Measurements from ENCODE around the gene NDUFAF2. TPM values are rescaled to one million over a fixed set of nuclear protein-coding genes. Genes with fewer than 3 reads are reported as not detected.

Gene NDUFAF2
- total and polyA plus RNA-seq, 4 donors = 12.2 to 68.8 (median 29.8) TPM

DNA sequence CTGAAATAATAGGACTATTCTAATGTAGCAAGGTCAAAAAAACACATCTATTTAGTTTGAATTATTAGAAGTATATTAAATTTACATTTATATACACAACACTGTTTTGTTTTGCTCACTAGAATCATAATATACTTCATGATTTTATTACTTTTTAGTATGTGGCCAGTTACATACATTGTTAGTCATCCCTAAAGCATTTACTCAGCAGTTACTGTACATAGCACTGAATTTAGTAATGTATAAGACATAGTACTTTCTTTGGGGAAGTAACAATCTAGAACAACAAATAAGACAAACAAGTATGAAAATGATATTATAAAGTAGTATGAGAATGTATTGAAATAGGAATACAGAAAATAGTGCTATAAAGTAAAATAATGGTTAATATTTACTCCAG is 28.4 kb upstream of the NDUFAF2 start:
- TF ChIP-seq, protein P1, sequence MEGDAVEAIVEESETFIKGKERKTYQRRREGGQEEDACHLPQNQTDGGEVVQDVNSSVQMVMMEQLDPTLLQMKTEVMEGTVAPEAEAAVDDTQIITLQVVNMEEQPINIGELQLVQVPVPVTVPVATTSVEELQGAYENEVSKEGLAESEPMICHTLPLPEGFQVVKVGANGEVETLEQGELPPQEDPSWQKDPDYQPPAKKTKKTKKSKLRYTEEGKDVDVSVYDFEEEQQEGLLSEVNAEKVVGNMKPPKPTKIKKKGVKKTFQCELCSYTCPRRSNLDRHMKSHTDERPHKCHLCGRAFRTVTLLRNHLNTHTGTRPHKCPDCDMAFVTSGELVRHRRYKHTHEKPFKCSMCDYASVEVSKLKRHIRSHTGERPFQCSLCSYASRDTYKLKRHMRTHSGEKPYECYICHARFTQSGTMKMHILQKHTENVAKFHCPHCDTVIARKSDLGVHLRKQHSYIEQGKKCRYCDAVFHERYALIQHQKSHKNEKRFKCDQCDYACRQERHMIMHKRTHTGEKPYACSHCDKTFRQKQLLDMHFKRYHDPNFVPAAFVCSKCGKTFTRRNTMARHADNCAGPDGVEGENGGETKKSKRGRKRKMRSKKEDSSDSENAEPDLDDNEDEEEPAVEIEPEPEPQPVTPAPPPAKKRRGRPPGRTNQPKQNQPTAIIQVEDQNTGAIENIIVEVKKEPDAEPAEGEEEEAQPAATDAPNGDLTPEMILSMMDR (IDR thresholded peaks at IDR 0.05; ENCODE audit: control extremely low read depth, extremely low read depth) = no peak

DNA sequence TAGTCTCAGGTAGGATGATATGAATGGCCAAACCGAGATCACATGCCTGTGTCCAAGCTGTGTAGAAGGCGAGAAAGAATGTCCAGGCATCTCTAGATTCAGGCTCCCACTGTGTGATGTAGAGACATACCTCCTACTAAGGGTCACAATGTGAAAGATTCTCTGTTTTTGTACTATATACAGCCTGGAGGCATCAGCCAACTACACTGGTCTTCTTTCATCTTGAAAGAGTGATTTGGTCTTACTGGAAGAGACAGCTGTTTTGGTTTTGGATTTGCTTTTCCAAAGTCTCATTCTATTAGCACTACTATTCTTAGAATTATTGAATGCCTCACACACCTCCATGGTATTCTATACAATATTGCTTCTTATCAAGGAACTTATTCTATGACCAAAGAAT is 26.5 kb upstream of the NDUFAF2 start:
- ATAC-seq (ENCODE audit: insufficient read depth, low FRiP score) = no peak

More for the DNA sequence above, 28.4 kb upstream of the NDUFAF2 start:
- ATAC-seq (ENCODE audit: insufficient read depth, low FRiP score) (no peak), DNase-seq (no peak)
- Histone ChIP-seq H3K9me3 (ENCODE audit: control insufficient read depth in 4 of 4, insufficient read depth in 3 of 4, low read length in 3 of 4) (no peaks in the 10 kb centered on the region), H3K27me3 (ENCODE audit: control insufficient read depth in 3 of 3, insufficient read depth in 3 of 3, low read length in 2 of 3) (no peaks in the 10 kb centered on the region), H3K9ac (ENCODE audit: insufficient read depth in 1 of 2, low read length in 2 of 2) (no peak overlapping the region), H3K4me1 (ENCODE audit: control insufficient read depth in 5 of 5, insufficient read depth in 5 of 5, low read length in 5 of 5) (no peaks in the 10 kb centered on the region), H3K4me3 (no peak overlapping the region), H3K36me3 (ENCODE audit: control insufficient read depth in 4 of 4, insufficient read depth in 4 of 4, low read length in 4 of 4) (peaks cover 0 to 20% (median 3%) of the 10 kb centered on the region in 4 donors), H3K27ac (ENCODE audit: low read depth in 1 of 2, low read length in 1 of 2) (no peak overlapping the region)

GRCh38 chr5:60927450-60927849 is 17.6 kb upstream of the NDUFAF2 start:
- TF ChIP-seq, protein P1 (IDR thresholded peaks at IDR 0.05; ENCODE audit: control extremely low read depth, extremely low read depth) = no peak
- no peak for ATAC-seq (ENCODE audit: insufficient read depth, low FRiP score)

More for the DNA sequence above, 26.5 kb upstream of the NDUFAF2 start:
- DNase-seq = no peak
- Histone ChIP-seq H3K9me3 (ENCODE audit: control insufficient read depth in 4 of 4, insufficient read depth in 3 of 4, low read length in 3 of 4) (no peaks in the 10 kb centered on the region), H3K4me3 (no peak overlapping the region), H3K4me1 (ENCODE audit: control insufficient read depth in 5 of 5, insufficient read depth in 5 of 5, low read length in 5 of 5) (no peaks in the 10 kb centered on the region), H3K36me3 (ENCODE audit: control insufficient read depth in 4 of 4, insufficient read depth in 4 of 4, low read length in 4 of 4) (peaks cover 0 to 22% (median 3%) of the 10 kb centered on the region in 4 donors), H3K27ac (ENCODE audit: low read depth in 1 of 2, low read length in 1 of 2) (no peak overlapping the region), H3K9ac (ENCODE audit: insufficient read depth in 1 of 2, low read length in 2 of 2) (no peak overlapping the region), H3K27me3 (ENCODE audit: control insufficient read depth in 3 of 3, insufficient read depth in 3 of 3, low read length in 2 of 3) (no peaks in the 10 kb centered on the region)
- 98 to 99% methylated on average over 2 of the region's 2 CpGs for WGBS, 2 donors
- TF ChIP-seq, protein P1 (IDR thresholded peaks at IDR 0.05; ENCODE audit: control extremely low read depth, extremely low read depth) = no peak

GRCh38 chr5:60929024-60929423 is 16.0 kb upstream of the NDUFAF2 start:
- H3K9ac ChIP-seq (ENCODE audit: insufficient read depth in 1 of 2, low read length in 2 of 2) = no peak overlapping the region
- ATAC-seq (ENCODE audit: insufficient read depth, low FRiP score) (no peak), DNase-seq (no peak)
- no peaks in the 10 kb centered on the region for H3K9me3 ChIP-seq (ENCODE audit: control insufficient read depth in 4 of 4, insufficient read depth in 3 of 4, low read length in 3 of 4)
- H3K27ac ChIP-seq (ENCODE audit: low read depth in 1 of 2, low read length in 1 of 2) = no peak overlapping the region
- no peaks in the 10 kb centered on the region for H3K27me3 ChIP-seq (ENCODE audit: control insufficient read depth in 3 of 3, insufficient read depth in 3 of 3, low read length in 2 of 3)
- H3K4me1 ChIP-seq (ENCODE audit: control insufficient read depth in 5 of 5, insufficient read depth in 5 of 5, low read length in 5 of 5) = no peaks in the 10 kb centered on the region
- TF ChIP-seq, protein P1 (IDR thresholded peaks at IDR 0.05; ENCODE audit: control extremely low read depth, extremely low read depth) = no peak
- H3K4me3 ChIP-seq = no peak overlapping the region
- 78 to 86% methylated on average over 6 of the region's 6 CpGs for WGBS, 2 donors
- peaks cover 1 to 14% (median 4%) of the 10 kb centered on the region in 4 donors for H3K36me3 ChIP-seq (ENCODE audit: control insufficient read depth in 4 of 4, insufficient read depth in 4 of 4, low read length in 4 of 4)

More at GRCh38 chr5:60927450-60927849, 17.6 kb upstream of the NDUFAF2 start:
- Histone ChIP-seq H3K4me1 (ENCODE audit: control insufficient read depth in 5 of 5, insufficient read depth in 5 of 5, low read length in 5 of 5) (no peaks in the 10 kb centered on the region), H3K36me3 (ENCODE audit: control insufficient read depth in 4 of 4, insufficient read depth in 4 of 4, low read length in 4 of 4) (peaks cover 1 to 14% (median 5%) of the 10 kb centered on the region in 4 donors), H3K4me3 (no peak overlapping the region), H3K27me3 (ENCODE audit: control insufficient read depth in 3 of 3, insufficient read depth in 3 of 3, low read length in 2 of 3) (no peaks in the 10 kb centered on the region), H3K27ac (ENCODE audit: low read depth in 1 of 2, low read length in 1 of 2) (no peak overlapping the region), H3K9ac (ENCODE audit: insufficient read depth in 1 of 2, low read length in 2 of 2) (no peak overlapping the region), H3K9me3 (ENCODE audit: control insufficient read depth in 4 of 4, insufficient read depth in 3 of 4, low read length in 3 of 4) (no peaks in the 10 kb centered on the region)
- no peak for DNase-seq

Measured in lung (tissue), 12 donors.